HepG2 (cell line): Measurements from ENCODE around the gene TAF13. TPM values are rescaled to one million over a fixed set of nuclear protein-coding genes. Genes with fewer than 3 reads are reported as not detected.

ENCODE experiments used
- ADNP ChIP-seq: sonication (generic); formaldehyde crosslinking; IDR thresholded peaks from 2 replicates; pipeline ENCODE4 v1.4.0; 2020; ENCODE audit warnings: missing genetic modification reagents
- ARID3A ChIP-seq: IDR thresholded peaks from 2 replicates; pipeline ENCODE4 v1.6.1; 2012; ENCODE audit warnings: low read depth, low read length, improper control_type of control experiment
- BRD4 ChIP-seq: sonication (generic); formaldehyde crosslinking; IDR thresholded peaks from 2 replicates; pipeline ENCODE4 v1.4.0; 2020; ENCODE audit warnings: missing genetic modification reagents
- CCDC6 ChIP-seq: sonication (generic); formaldehyde crosslinking; IDR thresholded peaks from 2 replicates; pipeline ENCODE4 v1.8.1; 2022; ENCODE audit warnings: mild to moderate bottlenecking, missing genetic modification reagents, moderate library complexity
- EZH2 ChIP-seq: conservative IDR thresholded peaks from 2 replicates; pipeline ENCODE4 v1.6.1; 2012; ENCODE audit warnings: mild to moderate bottlenecking, low read depth, low read length, moderate library complexity
- HDAC6 ChIP-seq: fragments of 200-600 bp; sonication (generic); IDR thresholded peaks from 2 replicates; pipeline ENCODE4 v1.7.0; 2017; ENCODE audit warnings: mild to moderate bottlenecking, antibody characterized with exemption, low read length, low read depth
- HNRNPLL ChIP-seq: fragments of 200-400 bp; formaldehyde crosslinking; IDR thresholded peaks from 2 replicates; pipeline ENCODE4 v1.6.1; 2017; ENCODE audit warnings: mild to moderate bottlenecking, low read depth, low read length; ENCODE audit not compliant: poor library complexity, severe bottlenecking
- POLR2A ChIP-seq, 2 experiments: IDR thresholded peaks; 2 replicates each; pipeline ENCODE4 v1.6.1; 2011; ENCODE audit warnings: low read depth in 2 of 2, low read length in 2 of 2, mild to moderate bottlenecking in 1 of 2, moderate library complexity in 1 of 2; ENCODE audit not compliant: insufficient read depth in 1 of 2
- RARG ChIP-seq: sonication (generic); formaldehyde crosslinking; IDR thresholded peaks from 2 replicates; pipeline ENCODE4 v1.4.0; 2020; ENCODE audit warnings: low read depth, mild to moderate bottlenecking, missing genetic modification reagents
- TBP ChIP-seq: sonication (generic); formaldehyde crosslinking; IDR thresholded peaks from 2 replicates; pipeline ENCODE4 v1.5.0; 2020; ENCODE audit warnings: missing genetic modification reagents
- TP53 ChIP-seq: sonication (generic); formaldehyde crosslinking; conservative IDR thresholded peaks from 2 replicates; pipeline ENCODE4 v1.4.0; 2020; ENCODE audit warnings: missing genetic modification reagents
- ZNF335 ChIP-seq: sonication (generic); formaldehyde crosslinking; IDR thresholded peaks from 2 replicates; pipeline ENCODE4 v1.4.0; 2020; ENCODE audit warnings: missing genetic modification reagents
- ZNF562 ChIP-seq: sonication (generic); formaldehyde crosslinking; IDR thresholded peaks from 2 replicates; pipeline ENCODE4 v1.8.0; 2022; ENCODE audit warnings: missing genetic modification reagents, borderline replicate concordance
- ZNF609 ChIP-seq: sonication (generic); formaldehyde crosslinking; IDR thresholded peaks from 2 replicates; pipeline ENCODE4 v1.4.0; 2020; ENCODE audit warnings: mild to moderate bottlenecking, missing genetic modification reagents, borderline replicate concordance
- ZNF691 ChIP-seq: sonication (generic); formaldehyde crosslinking; IDR thresholded peaks from 2 replicates; pipeline ENCODE4 v1.4.0; 2020; ENCODE audit warnings: missing genetic modification reagents, low read depth, mild to moderate bottlenecking, borderline replicate concordance
- ZNF749 ChIP-seq: sonication (generic); formaldehyde crosslinking; IDR thresholded peaks from 2 replicates; pipeline ENCODE4 v1.8.0; 2022; ENCODE audit warnings: mild to moderate bottlenecking, missing genetic modification reagents, moderate library complexity, borderline replicate concordance
- polyA plus RNA-seq, 8 experiments: library from polyadenylated mRNA; depleted of rRNA in 3 of 8; stranded (reverse) in 7 of 8; unstranded in 1 of 8; fragments of >200 nt; fragmentation: Illumina TruSeq in 4 of 8; extraction: Trizol in 4 of 8; gene quantifications; 2 replicates each; pipeline versions ENCODE4 v1.2.1 to v1.2.3, GENCODE V29; 2011 to 2016; ENCODE audit warnings: low read depth in 4 of 8, missing spikeins in 1 of 8, mixed read lengths in 1 of 8; ENCODE audit not compliant: insufficient read depth in 1 of 8
- total RNA-seq, 5 experiments: library from RNA; depleted of rRNA; stranded (reverse); fragments of >200 nt; fragmentation: Illumina TruSeq; extraction: Trizol; gene quantifications; 2 replicates each; pipeline ENCODE4 v1.2.3, GENCODE V29; 2016; ENCODE audit warnings: low read depth in 1 of 5

Gene TAF13
- total and polyA plus RNA-seq, 2 of the 13 experiments (the other 11 are each of a cell fraction or from before 2014, with no cell fraction given) = 11.5 to 36.3 TPM

- TF ChIP-seq ZNF691 (CRISPR knock-in tag) (0 out of 2 replicates have a peak, but pooled peaks have one; percentile 70), TBP (CRISPR knock-in tag) (no peak), HNRNPLL (peak; percentile 93), TP53 (CRISPR knock-in tag) (no peak; the same call in 1 of the 2 replicates), ZNF335 (CRISPR knock-in tag) (peak; percentile 93), ZNF562 (CRISPR knock-in tag) (no peak), ARID3A (peak; percentile 38; the same call in 1 of the 2 replicates), HDAC6 (no peak), CCDC6 (CRISPR knock-in tag) (peak; percentile 78), POLR2A (IDR thresholded peaks at IDR 0.05; ENCODE audit: insufficient read depth in 1 of 2, low read depth in 2 of 2, low read length in 2 of 2) (peak in 1 of 2 experiments; percentile 71; a peak in 2 of 4 replicates), RARG (CRISPR knock-in tag) (no peak), ZNF749 (CRISPR knock-in tag) (0 out of 2 replicates have a peak, but pooled peaks have one; percentile 21), BRD4 (CRISPR knock-in tag) (no peak; the same call in 1 of the 2 replicates), ADNP (CRISPR knock-in tag) (peak; percentile 34; the same call in 1 of the 2 replicates), EZH2 (no peak), ZNF609 (peak; percentile 62; the same call in 1 of the 2 replicates)
These were observed 14.6 kb upstream of the TAF13 start, which contains the start of gene TMEM167B (continued) for GRCh38 chr1:109090196-109091077.
